Cardiac fibroblast (primary cell): ENCODE measurements around the gene TRIM7.
A peak's percentile ranks its signal among the peaks of the same experiment; 100 is the strongest.

Experiments used
- DNase-seq, 2 donors: peaks; one replicate each; pipeline versions ENCODE4 v3.0.0 to v3.0.0-alpha.2; 2010; ENCODE audit warnings: low read depth in 2 of 2
- H3K4me3 ChIP-seq, 2 donors: replicated peaks in 1 of 2; 1 replicate in 1 of 2; 2 replicates in 1 of 2; pipeline ENCODE4 v1.5.1; 2011; ENCODE audit warnings: low read depth in 2 of 2, low read length in 2 of 2, mild to moderate bottlenecking in 2 of 2, moderate library complexity in 1 of 2
- CTCF ChIP-seq: IDR thresholded peaks from one replicate; pipeline ENCODE4 v1.5.1; 2011; ENCODE audit warnings: low read depth, mild to moderate bottlenecking, low read length, inconsistent platforms

The TRIM7 gene

GRCh38 chr5:181223058-181223728 is 18.2 kb upstream of the TRIM7 start, which contains the start of gene TRIM41:
Gene TRIM41 (plus strand): TSS chr5:181223281. CDS start chr5:181224000, 719 bp downstream.
- DNase-seq: peak; percentile 99 to 100
- TF ChIP-seq CTCF: peak; percentile 22
- peak within 1 kb of the TSS; percentile 89 to 90 for H3K4me3 ChIP-seq

GRCh38 chr5:181222630-181223057 is 17.6 kb upstream of the TRIM7 start:
- no peak for DNase-seq
- H3K4me3 ChIP-seq: peak overlapping the region; percentile 89 to 90
- no peak for TF ChIP-seq CTCF

- peak; percentile 94 to 99 for DNase-seq
- H3K4me3 ChIP-seq: peak overlapping the region; percentile 89 to 90
- TF ChIP-seq CTCF: no peak
Observed at GRCh38 chr5:181221792-181222629, 17.0 kb upstream of the TRIM7 start.

- H3K4me3 ChIP-seq: peak overlapping the region in 1 of 2 donors; percentile 27
- TF ChIP-seq CTCF: no peak
- no peak for DNase-seq
Observed at GRCh38 chr5:181221105-181221791, 16.3 kb upstream of the TRIM7 start.

- no peak overlapping the region for H3K4me3 ChIP-seq
- no peak for DNase-seq
- TF ChIP-seq CTCF: no peak
Observed at GRCh38 chr5:181220178-181220515, 15.2 kb upstream of the TRIM7 start.

GRCh38 chr5:181219262-181220177 is 14.5 kb upstream of the TRIM7 start:
- H3K4me3 ChIP-seq: no peak overlapping the region

More at GRCh38 chr5:181219262-181220177, 14.5 kb upstream of the TRIM7 start:
- no peak for TF ChIP-seq CTCF
- DNase-seq: no peak
